H1 (cell line): ENCODE results near the gene SV2C. TPM values are rescaled to one million over a fixed set of nuclear protein-coding genes. Genes with fewer than 3 reads are reported as not detected.

ENCODE experiments used
- BACH1 ChIP-seq: IDR thresholded peaks from 2 replicates; pipeline ENCODE4 v1.6.1; 2012; ENCODE audit warnings: low read length, improper control_type of control experiment
- CHD7 ChIP-seq: fragments of 300-600 bp; sonication (generic); IDR thresholded peaks from 2 replicates; pipeline ENCODE4 v1.7.1; 2012; ENCODE audit warnings: low read length, moderate library complexity, mild to moderate bottlenecking, inconsistent platforms; ENCODE audit not compliant: insufficient replicate concordance
- KDM1A ChIP-seq: fragments of 200-600, 300-600 bp; sonication (generic); IDR thresholded peaks from 2 replicates; pipeline ENCODE4 v1.7.1; 2016; ENCODE audit warnings: mild to moderate bottlenecking, low read length, borderline replicate concordance
- SAP30 ChIP-seq: fragments of 300-600 bp; sonication (generic); IDR thresholded peaks from 2 replicates; pipeline ENCODE4 v1.7.1; 2012; ENCODE audit warnings: low read length, moderate library complexity, mild to moderate bottlenecking, inconsistent platforms; ENCODE audit not compliant: insufficient read depth, insufficient replicate concordance
- polyA plus RNA-seq, 7 experiments: library from polyadenylated mRNA; depleted of rRNA in 3 of 7; stranded (reverse) in 5 of 7; unstranded in 2 of 7; fragments of >200 nt in 5 of 7; fragments of 200-250 nt in 2 of 7; gene quantifications; 1 replicate in 5 of 7; 2 replicates in 1 of 7; 4 replicates in 1 of 7; pipeline versions ENCODE4 v1.2.1 to v1.2.3, GENCODE V29; 2011 to 2013; ENCODE audit warnings: missing spikeins in 2 of 7, mixed read lengths in 2 of 7
- total RNA-seq: library from RNA; stranded (reverse); fragmentation: NEBNext Ultra II Directional; extraction: Animal tissue kit (Norgen Biotek cat#: 25700); gene quantifications from 2 replicates; pipeline ENCODE4 v1.2.1, GENCODE V29; 2021

The SV2C gene
- total and polyA plus RNA-seq, 2 of the 8 experiments (the other 6 are each of a cell fraction or from before 2014, with no cell fraction given), result 0.08 to 0.24 TPM

GRCh38 chr5:76091351-76091750 is 8.2 kb downstream of the SV2C start (continued):
- TF ChIP-seq CHD7 (no peak), KDM1A (no peak), SAP30 (no peak), BACH1 (no peak)
